ENCODE results near the gene ADARB2. TPM values are rescaled to one million over a fixed set of nuclear protein-coding genes. Genes with fewer than 3 reads are reported as not detected.

Gene ADARB2
- total and polyA plus RNA-seq, 3 donors from 2014 or later = 8.5 to 13.0 (median 10.4) TPM

GRCh38 chr10:1203704-1204103 lies 533.6 kb downstream of the ADARB2 start:
- Histone ChIP-seq H3K36me3 (ENCODE audit: low read depth, missing control alignments) (no peaks in the 10 kb centered on the region), H3K27ac (no peak overlapping the region), H3K27me3 (no peaks in the 10 kb centered on the region), H3K9me3 (no peaks in the 10 kb centered on the region), H3K4me3 (no peak overlapping the region), H3K4me1 (no peaks in the 10 kb centered on the region)
- 95% methylated on average over 10 of the region's 10 CpGs; no CpG with 5 or more reads in 1 of the 2 donors for WGBS, 2 donors
- intact Hi-C loops (cut with DNase I; ENCODE audit: low total_unique reads) = no loop called here
- DNase-seq = no peak
- no peak for TF ChIP-seq POLR2A (IDR thresholded peaks at IDR 0.05)
- no peak for TF ChIP-seq CTCF (IDR thresholded peaks at IDR 0.05)

- no peak for DNase-seq
- intact Hi-C loops (cut with DNase I; ENCODE audit: low total_unique reads) = no loop called here
- WGBS, 2 donors = 88 to 91% methylated on average over 13 of the region's 13 CpGs
Measured at GRCh38 chr10:1203216-1203615, 534.1 kb downstream of the ADARB2 start.

GRCh38 chr10:1202343-1202742 lies 535.0 kb downstream of the ADARB2 start:
- no peaks in the 10 kb centered on the region for H3K36me3 ChIP-seq (ENCODE audit: low read depth, missing control alignments)
- H3K27me3 ChIP-seq = no peaks in the 10 kb centered on the region
- H3K27ac ChIP-seq = no peak overlapping the region
- TF ChIP-seq CTCF (IDR thresholded peaks at IDR 0.05) = no peak
- TF ChIP-seq POLR2A (IDR thresholded peaks at IDR 0.05) = no peak
- no peaks in the 10 kb centered on the region for H3K9me3 ChIP-seq
- 82 to 88% methylated on average over 11 of the region's 11 CpGs for WGBS, 2 donors
- intact Hi-C loops (cut with DNase I; ENCODE audit: low total_unique reads) = no loop called here
- no peak for DNase-seq
- H3K4me3 ChIP-seq = no peak overlapping the region
- H3K4me1 ChIP-seq = no peaks in the 10 kb centered on the region

More at GRCh38 chr10:1203216-1203615, 534.1 kb downstream of the ADARB2 start:
- no peak overlapping the region for H3K4me3 ChIP-seq
- H3K36me3 ChIP-seq (ENCODE audit: low read depth, missing control alignments) = no peaks in the 10 kb centered on the region
- no peaks in the 10 kb centered on the region for H3K9me3 ChIP-seq
- H3K27ac ChIP-seq = no peak overlapping the region
- no peak for TF ChIP-seq CTCF (IDR thresholded peaks at IDR 0.05)
- TF ChIP-seq POLR2A (IDR thresholded peaks at IDR 0.05) = no peak
- H3K27me3 ChIP-seq = no peaks in the 10 kb centered on the region
- no peaks in the 10 kb centered on the region for H3K4me1 ChIP-seq

- no peak overlapping the region for H3K4me3 ChIP-seq
- DNase-seq = no peak
- 84 to 90% methylated on average over 27 of the region's 27 CpGs for WGBS, 2 donors
- H3K36me3 ChIP-seq (ENCODE audit: low read depth, missing control alignments) = no peaks in the 10 kb centered on the region
- intact Hi-C loops (cut with DNase I; ENCODE audit: low total_unique reads) = no loop called here
- no peaks in the 10 kb centered on the region for H3K9me3 ChIP-seq
- no peak overlapping the region for H3K27ac ChIP-seq
- no peak for TF ChIP-seq CTCF (IDR thresholded peaks at IDR 0.05)
- TF ChIP-seq POLR2A (IDR thresholded peaks at IDR 0.05) = no peak
- H3K4me1 ChIP-seq = no peaks in the 10 kb centered on the region
- no peaks in the 10 kb centered on the region for H3K27me3 ChIP-seq
Measured at GRCh38 chr10:1200866-1201807, 536.2 kb downstream of the ADARB2 start.

Data from testis (tissue), 3 donors.